NCI-H1436 treated with DMSO at 0.1 percent for 48 hours (cell line): ENCODE measurements around the gene DFFA.
A peak's percentile ranks its signal among the peaks of the same experiment; 100 is the strongest.
"Not testable (repeated sequence)": the region's sequence is repeated elsewhere in the genome, so short reads cannot be mapped to it uniquely, and the experiment has no call there.

Experiments
- DNase-seq: peaks from one replicate; lab custom pipeline; 2025; lab: John Stamatoyannopoulos, UW

The DFFA gene

GRCh38 chr1:10472220-10473144, at the start of gene DFFA:
TSS of gene DFFA (minus strand) at chr1:10472529. CDS start at chr1:10472458, 71 bp downstream.
- peak; percentile 88 for DNase-seq

- no peak for DNase-seq
These were observed 49.3 kb upstream of the DFFA start for GRCh38 chr1:10521537-10522157.

- no peak for DNase-seq
These were observed 48.6 kb upstream of the DFFA start for GRCh38 chr1:10520952-10521351.

- no peak for DNase-seq
These were observed 48.2 kb upstream of the DFFA start for GRCh38 chr1:10520497-10520896.

GRCh38 chr1:10519016-10519417, 46.7 kb upstream of the DFFA start:
- DNase-seq, result no peak

GRCh38 chr1:10517677-10517982, 45.3 kb upstream of the DFFA start:
- no peak for DNase-seq

GRCh38 chr1:10516925-10517676, 44.8 kb upstream of the DFFA start:
- DNase-seq, result no peak

- DNase-seq, result no peak
These were observed 43.8 kb upstream of the DFFA start for GRCh38 chr1:10515976-10516750.

GRCh38 chr1:10515301-10515975, 43.1 kb upstream of the DFFA start:
- no peak for DNase-seq

- peak; percentile 14 for DNase-seq
These were observed 42.3 kb upstream of the DFFA start for GRCh38 chr1:10514490-10515235.

- DNase-seq, result no peak
These were observed 40.9 kb upstream of the DFFA start for GRCh38 chr1:10513199-10513598.

- DNase-seq, result no peak
These were observed 39.2 kb upstream of the DFFA start for GRCh38 chr1:10511494-10511885.

- DNase-seq, result no peak
These were observed 38.5 kb upstream of the DFFA start for GRCh38 chr1:10510520-10511493.

GRCh38 chr1:10509809-10510509, 37.6 kb upstream of the DFFA start:
- DNase-seq, result no peak

- DNase-seq, result no peak
These were observed 36.2 kb upstream of the DFFA start for GRCh38 chr1:10508511-10508951.

GRCh38 chr1:10507111-10507879, 35.0 kb upstream of the DFFA start:
- peak; percentile 85 for DNase-seq

- DNase-seq, result no peak
These were observed 34.3 kb upstream of the DFFA start for GRCh38 chr1:10506677-10507047.

GRCh38 chr1:10506046-10506676, 33.8 kb upstream of the DFFA start:
- not testable (repeated sequence) for DNase-seq
